NOMO-1 treated with DMSO at 0.1 percent for 48 hours (cell line): Measurements from ENCODE around the gene NPC1.
"Not testable (repeated sequence)": the region's sequence is repeated elsewhere in the genome, so short reads cannot be mapped to it uniquely, and the experiment has no call there.

Experiments used
- DNase-seq: peaks from one replicate; lab custom pipeline; 2025; ENCODE audit not compliant: unreplicated experiment; lab: John Stamatoyannopoulos, UW

Gene NPC1

GRCh38 chr18:23586249-23587196 is at the start of gene NPC1:
Gene NPC1 (minus strand): TSS chr18:23586506. CDS start chr18:23586343, 163 bp downstream.
- DNase-seq: peak; percentile 90

GRCh38 chr18:23636071-23636399 is 49.7 kb upstream of the NPC1 start:
- DNase-seq: no peak

- no peak for DNase-seq
Observed at GRCh38 chr18:23635283-23636070, 49.2 kb upstream of the NPC1 start.

- DNase-seq: no peak
Observed at GRCh38 chr18:23634692-23635091, 48.4 kb upstream of the NPC1 start.

- DNase-seq: no peak
Observed at GRCh38 chr18:23632615-23633014, 46.3 kb upstream of the NPC1 start.

GRCh38 chr18:23631746-23632145 is 45.4 kb upstream of the NPC1 start:
- DNase-seq: no peak

- DNase-seq: no peak
Observed at GRCh38 chr18:23631312-23631711, 45.0 kb upstream of the NPC1 start.

GRCh38 chr18:23629444-23629946 is 43.2 kb upstream of the NPC1 start:
- DNase-seq: no peak

- DNase-seq: no peak
Observed at GRCh38 chr18:23627970-23628369, 41.7 kb upstream of the NPC1 start.

GRCh38 chr18:23627321-23627720 is 41.0 kb upstream of the NPC1 start:
- DNase-seq: no peak

GRCh38 chr18:23626451-23627279 is 40.4 kb upstream of the NPC1 start:
- DNase-seq: no peak

- no peak for DNase-seq
Observed at GRCh38 chr18:23623040-23623439, 36.7 kb upstream of the NPC1 start.

GRCh38 chr18:23619388-23619881 is 33.1 kb upstream of the NPC1 start:
- no peak for DNase-seq

GRCh38 chr18:23618862-23619387 is 32.6 kb upstream of the NPC1 start:
- peak; percentile 85 for DNase-seq

- DNase-seq: no peak
Observed at GRCh38 chr18:23617412-23618014, 31.2 kb upstream of the NPC1 start.

GRCh38 chr18:23616258-23616657 is 30.0 kb upstream of the NPC1 start:
- DNase-seq: no peak

GRCh38 chr18:23614891-23615290 is 28.6 kb upstream of the NPC1 start:
- no peak for DNase-seq

GRCh38 chr18:23614413-23614812 is 28.1 kb upstream of the NPC1 start:
- no peak for DNase-seq

GRCh38 chr18:23613091-23613475 is 26.8 kb upstream of the NPC1 start:
- DNase-seq: not testable (repeated sequence)

- DNase-seq: no peak
Observed at GRCh38 chr18:23612434-23613090, 26.3 kb upstream of the NPC1 start.
